Activated T-helper 1 cell treated with anti-CD3 and anti-CD28 coated beads, Interleukin-12 subunit alpha, Interleukin-12 subunit beta, Interleukin-2, Interleukin-4 antibody, amounts not matched to agents 30 ng/mL and 10 ng/mL and 1 ng/mL, durations not matched to agents 14 hours and 24 hours and 36 hours (primary cell): Measurements from ENCODE around the gene TTC23. TPM values are rescaled to one million over a fixed set of nuclear protein-coding genes. Genes with fewer than 3 reads are reported as not detected.

Source experiments
- DNase-seq: peaks from one replicate; pipeline ENCODE4 v3.0.0; 2021; ENCODE audit warnings: low spot score
- H3K27ac Mint-ChIP-seq: one replicate; pipeline ENCODE4 v1.8.0; 2021; ENCODE audit warnings: mild to moderate bottlenecking, mixed read lengths
- H3K27me3 Mint-ChIP-seq: one replicate; pipeline ENCODE4 v1.8.0; 2022; ENCODE audit warnings: mild to moderate bottlenecking, moderate library complexity, mixed read lengths; ENCODE audit not compliant: insufficient read depth
- H3K36me3 Mint-ChIP-seq: one replicate; pipeline ENCODE4 v1.8.0; 2021; ENCODE audit warnings: low read depth, mixed read lengths
- H3K4me1 Mint-ChIP-seq: one replicate; pipeline ENCODE4 v1.8.0; 2021; ENCODE audit warnings: low read depth, mixed read lengths
- H3K4me3 Mint-ChIP-seq: one replicate; pipeline ENCODE4 v1.8.0; 2021; ENCODE audit warnings: mild to moderate bottlenecking, moderate library complexity, mixed read lengths
- H3K9me3 Mint-ChIP-seq: one replicate; pipeline ENCODE4 v1.8.0; 2021; ENCODE audit warnings: mixed read lengths
- intact Hi-C: fragments of 100-400 bp; cut with micrococcal nuclease; formaldehyde crosslinking; loops from one replicate; pipeline ENCODE4 v1.15.1; 2024
- total RNA-seq: library from RNA; stranded (reverse); gene quantifications from 2 replicates; pipeline ENCODE4 v1.2.3, GENCODE V29; 2022

Gene TTC23
- total RNA-seq, 1 donor from 2014 or later = 5.0 TPM

DNA sequence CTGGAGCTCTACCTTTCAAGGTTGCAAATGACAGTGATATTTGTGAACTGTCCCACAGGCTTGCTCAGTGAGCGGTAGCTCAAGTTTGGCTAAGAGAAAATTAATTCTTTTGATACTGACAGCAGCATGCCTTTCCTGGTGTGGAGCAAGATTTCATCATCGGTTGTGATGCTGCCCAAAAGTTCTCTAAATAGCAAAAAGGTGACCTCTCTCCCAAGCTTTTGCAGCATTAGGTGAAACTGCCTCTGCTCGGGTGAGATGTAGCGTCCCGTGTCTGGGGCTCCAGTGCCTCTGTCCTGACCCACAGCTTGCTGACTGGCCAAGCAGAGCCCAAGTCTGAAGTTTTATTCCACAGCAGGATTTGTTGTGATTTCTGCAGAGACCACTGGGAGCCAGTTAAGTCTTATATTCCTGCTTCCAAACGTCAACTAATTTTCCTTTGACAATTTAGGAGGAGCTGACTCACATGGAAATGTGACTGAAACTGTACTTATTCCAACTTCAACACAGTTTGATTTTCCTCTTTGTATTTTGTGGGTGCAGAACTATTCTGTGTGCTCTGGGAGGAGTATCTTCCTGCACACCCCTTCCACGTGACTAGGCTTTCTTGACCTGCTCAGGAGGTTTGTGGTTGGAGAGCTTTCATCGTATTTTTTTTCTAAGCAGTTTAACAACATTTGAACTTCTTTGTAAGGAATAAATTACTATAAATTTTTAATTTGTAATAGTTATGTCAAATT is 138.6 kb downstream of the TTC23 start:
- no peaks in the 10 kb centered on the region for H3K9me3 Mint-ChIP-seq
- H3K36me3 Mint-ChIP-seq = no peaks in the 10 kb centered on the region
- no peak overlapping the region for H3K27ac Mint-ChIP-seq
- DNase-seq = no peak
- intact Hi-C loops = no loop called here
- peaks cover 15% of the 10 kb centered on the region for H3K27me3 Mint-ChIP-seq
- peaks cover 12% of the 10 kb centered on the region for H3K4me1 Mint-ChIP-seq
- no peak overlapping the region for H3K4me3 Mint-ChIP-seq

- H3K4me3 Mint-ChIP-seq = no peak overlapping the region
- no peaks in the 10 kb centered on the region for H3K9me3 Mint-ChIP-seq
- H3K27me3 Mint-ChIP-seq = peaks cover 15% of the 10 kb centered on the region
- H3K4me1 Mint-ChIP-seq = peaks cover 12% of the 10 kb centered on the region
- H3K27ac Mint-ChIP-seq = no peak overlapping the region
- no peaks in the 10 kb centered on the region for H3K36me3 Mint-ChIP-seq
- intact Hi-C loops = no loop called here
- no peak for DNase-seq
Measured at GRCh38 chr15:99110093-99110492, 139.3 kb downstream of the TTC23 start.

- Mint-ChIP-seq H3K4me1 (peaks cover 12% of the 10 kb centered on the region), H3K27ac (no peak overlapping the region), H3K9me3 (no peaks in the 10 kb centered on the region), H3K4me3 (no peak overlapping the region), H3K27me3 (peaks cover 15% of the 10 kb centered on the region), H3K36me3 (no peaks in the 10 kb centered on the region)
- intact Hi-C loops = loop anchor here (10.0 kb wide), 1 partner anchor 645 kb away; no protein-coding TSS in a partner anchor
- no peak for DNase-seq
Measured at GRCh38 chr15:99109555-99110021, 139.8 kb downstream of the TTC23 start.

- Mint-ChIP-seq H3K9me3 (no peaks in the 10 kb centered on the region), H3K36me3 (no peaks in the 10 kb centered on the region), H3K4me3 (no peak overlapping the region), H3K27ac (no peak overlapping the region), H3K4me1 (peaks cover 12% of the 10 kb centered on the region), H3K27me3 (peaks cover 15% of the 10 kb centered on the region)
- DNase-seq = no peak
- intact Hi-C loops = loop anchor here (10.0 kb wide), 1 partner anchor 646 kb away; no protein-coding TSS in a partner anchor
Measured at GRCh38 chr15:99108993-99109392, 140.4 kb downstream of the TTC23 start.

- peak overlapping the region; percentile 15 for H3K27ac Mint-ChIP-seq
- intact Hi-C loops = loop anchor here (10.0 kb wide), 1 partner anchor 648 kb away; no protein-coding TSS in a partner anchor
- peak overlapping the region; percentile 74 for H3K4me3 Mint-ChIP-seq
- DNase-seq = no peak
- peaks cover 27% of the 10 kb centered on the region for H3K27me3 Mint-ChIP-seq
- H3K4me1 Mint-ChIP-seq = peaks cover 12% of the 10 kb centered on the region
- H3K36me3 Mint-ChIP-seq = no peaks in the 10 kb centered on the region
- no peaks in the 10 kb centered on the region for H3K9me3 Mint-ChIP-seq
Measured at GRCh38 chr15:99106417-99107220, 142.8 kb downstream of the TTC23 start.

GRCh38 chr15:99105514-99106341 is 143.7 kb downstream of the TTC23 start:
- Mint-ChIP-seq H3K27ac (no peak overlapping the region), H3K4me1 (peaks cover 12% of the 10 kb centered on the region), H3K36me3 (no peaks in the 10 kb centered on the region), H3K9me3 (no peaks in the 10 kb centered on the region), H3K4me3 (peak overlapping the region; percentile 74), H3K27me3 (peaks cover 31% of the 10 kb centered on the region)
- intact Hi-C loops = loop anchor here (1.0 to 10.0 kb wide), 3 partner anchors 108 to 649 kb away; partner anchors contain the start of gene LRRC28
- DNase-seq = peak; percentile 46

DNA sequence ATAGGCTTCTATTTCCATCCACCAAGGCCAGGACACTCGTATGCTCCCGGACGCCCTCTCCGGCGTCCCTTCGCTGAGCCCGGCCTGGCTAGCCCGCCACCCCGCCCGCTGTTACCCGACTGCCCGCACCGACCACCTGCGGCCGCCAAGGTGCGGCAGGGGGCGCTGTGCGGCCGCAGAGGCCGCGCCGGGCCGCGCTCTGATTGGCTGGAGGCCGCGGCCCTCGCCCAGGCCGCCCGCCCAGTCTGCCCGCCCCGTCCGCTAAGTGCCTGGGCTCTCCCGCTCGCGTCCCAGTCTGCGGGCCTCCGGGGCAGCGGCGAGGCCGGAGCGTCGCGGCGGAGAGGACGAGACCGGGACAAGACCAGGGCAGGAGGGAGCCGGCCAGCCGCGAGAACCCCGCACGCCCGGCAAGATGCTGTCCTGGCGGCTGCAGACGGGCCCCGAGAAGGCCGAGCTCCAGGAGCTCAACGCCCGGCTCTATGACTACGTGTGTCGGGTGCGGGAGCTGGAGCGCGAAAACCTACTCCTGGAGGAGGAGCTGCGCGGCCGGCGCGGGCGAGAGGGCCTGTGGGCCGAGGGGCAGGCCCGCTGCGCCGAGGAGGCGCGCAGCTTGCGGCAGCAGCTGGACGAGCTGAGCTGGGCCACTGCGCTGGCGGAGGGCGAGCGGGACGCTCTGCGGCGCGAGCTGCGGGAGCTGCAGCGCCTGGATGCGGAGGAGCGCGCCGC is 144.4 kb downstream of the TTC23 start, which contains the start of gene SYNM:
Gene SYNM (plus strand): TSS at position 293 of the 726 bp plus-strand sequence. CDS start 120 bp downstream, at position 413.
- Mint-ChIP-seq H3K27ac (no peak within 1 kb of the TSS), H3K4me3 (peak within 1 kb of the TSS; percentile 69), H3K4me1 (peaks cover 12% of the 10 kb centered on the region), H3K36me3 (no peaks in the 10 kb centered on the region), H3K9me3 (no peaks in the 10 kb centered on the region), H3K27me3 (peaks cover 36% of the 10 kb centered on the region)
- intact Hi-C loops = loop anchor here (1.0 to 10.0 kb wide), 3 partner anchors 108 to 650 kb away; partner anchors contain the start of gene LRRC28
- peak; percentile 39 for DNase-seq

GRCh38 chr15:99103279-99103678 is 146.1 kb downstream of the TTC23 start:
- intact Hi-C loops = loop anchor here (10.0 kb wide), 1 partner anchor 652 kb away; no protein-coding TSS in a partner anchor
- peaks cover 44% of the 10 kb centered on the region for H3K27me3 Mint-ChIP-seq
- no peak for DNase-seq

GRCh38 chr15:99102332-99103235 is 146.8 kb downstream of the TTC23 start:
- Mint-ChIP-seq H3K4me3 (no peak overlapping the region), H3K9me3 (no peaks in the 10 kb centered on the region), H3K27me3 (peaks cover 47% of the 10 kb centered on the region), H3K27ac (no peak overlapping the region), H3K36me3 (no peaks in the 10 kb centered on the region), H3K4me1 (peaks cover 12% of the 10 kb centered on the region)
- intact Hi-C loops = loop anchor here (10.0 kb wide), 1 partner anchor 652 kb away; no protein-coding TSS in a partner anchor
- no peak for DNase-seq

More at GRCh38 chr15:99103279-99103678, 146.1 kb downstream of the TTC23 start:
- Mint-ChIP-seq H3K36me3 (no peaks in the 10 kb centered on the region), H3K4me3 (no peak overlapping the region), H3K27ac (no peak overlapping the region), H3K4me1 (peaks cover 12% of the 10 kb centered on the region), H3K9me3 (no peaks in the 10 kb centered on the region)

- H3K36me3 Mint-ChIP-seq = no peaks in the 10 kb centered on the region
- H3K4me1 Mint-ChIP-seq = peaks cover 4% of the 10 kb centered on the region
- no peak overlapping the region for H3K27ac Mint-ChIP-seq
- intact Hi-C loops = loop anchor here (10.0 kb wide), 1 partner anchor 653 kb away; no protein-coding TSS in a partner anchor
- peaks cover 47% of the 10 kb centered on the region for H3K27me3 Mint-ChIP-seq
- DNase-seq = no peak
- H3K9me3 Mint-ChIP-seq = no peaks in the 10 kb centered on the region
- no peak overlapping the region for H3K4me3 Mint-ChIP-seq
Measured at GRCh38 chr15:99101501-99101900, 147.9 kb downstream of the TTC23 start.
